HG03097 (cell line): Measurements from ENCODE around the gene MARK3.
A peak's percentile ranks its signal among the peaks of the same experiment; 100 is the strongest.
"Not testable (repeated sequence)": the region's sequence is repeated elsewhere in the genome, so short reads cannot be mapped to it uniquely, and the experiment has no call there.

Source experiments
- ATAC-seq: cut with Tn5 transposase; IDR thresholded peaks from one replicate; pipeline ENCODE4 v1.9.1; 2021; ENCODE audit not compliant: unreplicated experiment, low FRiP score

MARK3 gene

DNA sequence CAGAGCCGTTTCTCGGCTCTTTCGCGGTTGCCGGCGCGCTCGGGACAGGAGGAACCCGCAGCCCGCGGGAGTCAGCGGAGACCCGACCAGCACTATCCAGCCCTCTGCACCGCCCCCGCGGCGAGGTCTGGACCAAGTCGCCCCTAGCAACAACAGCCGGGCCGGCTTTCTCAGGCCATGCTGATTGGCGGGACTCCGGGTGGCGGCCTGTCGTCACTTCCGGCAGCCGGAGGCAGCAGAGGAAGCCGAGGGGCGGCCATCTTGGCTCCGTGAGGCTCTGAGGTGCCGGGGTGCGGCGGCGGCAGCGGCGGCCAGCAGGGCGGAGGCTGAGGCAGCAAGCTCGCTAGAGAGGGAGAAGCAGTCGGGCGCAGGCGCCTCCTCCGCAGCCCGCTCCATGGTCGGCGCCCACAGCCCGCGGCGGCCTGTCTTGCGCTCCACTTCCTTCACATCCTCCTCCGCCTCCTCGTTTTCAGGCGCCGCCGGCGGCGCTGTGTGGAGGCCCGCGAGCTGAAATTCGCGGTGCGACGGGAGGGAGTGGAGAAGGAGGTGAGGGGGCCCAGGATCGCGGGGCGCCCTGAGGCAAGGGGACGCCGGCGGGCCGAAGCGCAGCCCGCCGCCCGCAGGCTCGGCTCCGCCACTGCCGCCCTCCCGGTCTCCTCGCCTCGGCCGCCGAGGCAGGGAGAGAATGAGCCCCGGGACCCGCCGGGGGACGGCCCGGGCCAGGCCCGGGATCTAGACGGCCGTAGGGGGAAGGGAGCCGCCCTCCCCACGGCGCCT is at the start of gene MARK3:
Gene MARK3 (plus strand): TSS at position 264 of the 777 bp plus-strand sequence. CDS start 615 bp downstream, outside the sequence.
- ATAC-seq = peak; percentile 92

DNA sequence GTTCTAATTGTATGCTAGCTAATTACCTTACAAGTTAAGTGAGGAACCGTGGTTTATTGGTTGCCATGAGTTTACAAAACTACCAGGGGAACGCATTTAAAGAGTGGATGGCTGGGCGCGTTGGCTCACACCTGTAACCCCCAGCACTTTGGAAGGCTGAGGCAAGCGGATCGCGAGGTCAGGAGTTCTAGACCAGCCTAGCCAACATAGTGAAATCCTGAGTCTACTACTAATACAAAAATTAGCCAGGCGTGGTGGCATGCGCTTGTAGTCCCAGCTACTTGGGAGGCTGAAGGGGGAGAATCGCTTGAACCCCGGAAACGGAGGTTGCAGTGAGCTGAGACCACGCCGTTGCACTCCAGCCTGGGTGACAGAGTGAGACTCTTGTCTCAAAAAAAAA is 49.0 kb upstream of the MARK3 start:
- no peak for ATAC-seq

DNA sequence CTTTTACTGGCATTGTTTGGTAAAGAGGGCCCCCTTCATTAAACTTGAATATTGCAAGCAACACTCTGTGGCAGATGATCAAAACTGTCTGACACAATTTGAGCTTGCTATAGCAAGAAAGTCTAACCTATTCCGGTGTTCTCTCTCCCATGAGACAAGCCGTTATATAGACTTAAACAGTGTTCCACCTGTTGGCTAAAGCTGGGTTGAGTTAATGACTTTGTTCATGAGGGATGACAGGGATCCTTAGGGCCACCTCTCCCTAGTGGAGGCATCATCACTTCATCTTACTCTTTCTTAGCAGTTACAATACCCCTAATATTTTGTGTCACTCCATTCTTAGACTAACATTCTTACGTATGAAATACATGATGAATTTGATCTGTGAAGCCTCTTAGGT is 47.4 kb upstream of the MARK3 start:
- no peak for ATAC-seq

DNA sequence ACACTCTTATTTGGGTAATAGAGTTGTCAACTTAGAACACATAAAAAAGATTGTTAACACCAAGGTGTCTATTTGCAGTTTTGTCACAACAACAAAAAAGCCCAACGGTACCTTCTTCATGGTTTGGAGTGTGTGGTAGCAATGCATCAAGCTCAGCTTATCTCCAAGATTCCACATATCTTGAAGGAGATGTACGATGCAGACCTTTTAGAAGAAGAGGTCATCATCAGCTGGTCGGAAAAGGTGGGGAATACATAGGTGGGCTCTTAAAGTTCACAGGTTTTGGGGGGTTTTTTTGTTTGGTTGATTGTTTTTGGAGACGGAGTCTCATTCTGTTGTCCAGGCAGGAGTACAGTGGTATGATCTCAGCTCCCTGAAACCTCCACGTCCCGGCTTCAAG is 45.7 kb upstream of the MARK3 start:
- no peak for ATAC-seq

DNA sequence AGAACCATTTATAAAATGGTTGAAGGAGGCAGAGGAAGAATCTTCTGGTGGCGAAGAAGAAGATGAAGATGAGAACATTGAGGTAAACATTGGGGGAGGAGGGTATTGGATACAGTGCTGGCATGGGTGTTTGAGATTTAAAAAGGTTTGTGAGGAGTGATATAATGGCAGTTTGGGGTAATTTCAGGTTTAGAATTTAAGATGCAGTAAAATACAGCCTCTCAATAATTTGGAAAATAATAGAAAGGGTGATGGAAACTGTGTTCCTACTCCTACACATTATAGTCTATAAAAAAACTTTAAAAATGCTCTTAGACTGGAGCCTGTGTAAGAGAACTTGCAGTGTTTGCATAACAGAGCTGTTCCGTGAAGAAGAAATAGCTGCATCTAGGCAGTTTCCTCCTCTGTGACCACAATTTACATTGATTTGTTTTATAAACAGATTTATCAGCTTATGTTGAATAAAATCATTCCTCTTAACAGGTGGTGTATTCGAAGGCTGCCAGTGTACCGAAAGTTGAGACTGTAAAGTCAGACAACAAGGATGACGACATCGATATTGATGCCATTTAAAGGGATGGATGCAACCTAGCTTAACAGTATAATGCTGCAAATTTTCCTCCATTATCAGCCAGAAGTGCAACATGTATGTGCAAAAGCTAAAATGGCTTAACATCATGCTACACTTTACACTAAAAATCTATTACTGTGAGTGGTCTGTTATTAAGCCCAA is 44.6 kb upstream of the MARK3 start:
- no peak for ATAC-seq

DNA sequence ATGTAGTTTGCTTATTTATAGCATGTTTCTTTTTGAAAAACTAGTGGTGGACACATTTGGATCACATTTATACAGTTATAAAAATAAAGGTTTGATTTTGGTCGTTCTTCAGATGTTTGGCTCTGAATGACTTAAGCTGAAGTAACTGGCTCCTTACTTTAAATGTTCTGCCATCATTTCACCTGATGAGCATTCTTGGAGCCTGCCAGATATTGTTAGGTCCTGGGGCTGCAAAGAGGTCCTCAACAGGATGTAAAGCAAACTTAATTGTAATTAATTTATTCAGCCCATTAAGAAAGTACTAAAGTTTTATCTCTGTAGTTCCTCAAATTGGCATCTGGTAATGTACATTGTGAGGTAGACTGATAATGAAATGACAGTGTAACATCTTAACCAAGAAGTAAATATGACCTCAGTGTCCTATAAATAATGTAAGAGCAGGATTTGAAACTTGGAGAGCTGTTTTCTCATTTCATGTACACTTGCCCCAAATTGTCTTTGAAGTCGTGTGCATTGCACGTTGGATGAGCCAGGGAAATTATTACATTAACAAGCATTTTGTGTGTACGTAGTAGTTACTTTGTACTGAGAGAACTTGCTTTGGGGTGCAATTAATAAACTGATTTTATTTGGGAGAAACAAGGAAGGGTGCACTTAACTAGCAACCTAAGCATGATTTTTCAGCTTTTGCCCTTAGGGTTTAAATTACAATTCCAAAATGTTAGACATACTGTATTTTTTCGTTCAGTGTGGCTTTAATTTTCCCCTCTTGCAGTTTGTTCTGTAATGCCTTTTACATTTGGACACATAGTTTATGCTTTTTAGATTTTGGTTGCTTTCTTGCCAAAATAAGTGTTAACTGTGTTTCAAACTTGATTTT is 43.7 kb upstream of the MARK3 start:
- ATAC-seq = no peak

DNA sequence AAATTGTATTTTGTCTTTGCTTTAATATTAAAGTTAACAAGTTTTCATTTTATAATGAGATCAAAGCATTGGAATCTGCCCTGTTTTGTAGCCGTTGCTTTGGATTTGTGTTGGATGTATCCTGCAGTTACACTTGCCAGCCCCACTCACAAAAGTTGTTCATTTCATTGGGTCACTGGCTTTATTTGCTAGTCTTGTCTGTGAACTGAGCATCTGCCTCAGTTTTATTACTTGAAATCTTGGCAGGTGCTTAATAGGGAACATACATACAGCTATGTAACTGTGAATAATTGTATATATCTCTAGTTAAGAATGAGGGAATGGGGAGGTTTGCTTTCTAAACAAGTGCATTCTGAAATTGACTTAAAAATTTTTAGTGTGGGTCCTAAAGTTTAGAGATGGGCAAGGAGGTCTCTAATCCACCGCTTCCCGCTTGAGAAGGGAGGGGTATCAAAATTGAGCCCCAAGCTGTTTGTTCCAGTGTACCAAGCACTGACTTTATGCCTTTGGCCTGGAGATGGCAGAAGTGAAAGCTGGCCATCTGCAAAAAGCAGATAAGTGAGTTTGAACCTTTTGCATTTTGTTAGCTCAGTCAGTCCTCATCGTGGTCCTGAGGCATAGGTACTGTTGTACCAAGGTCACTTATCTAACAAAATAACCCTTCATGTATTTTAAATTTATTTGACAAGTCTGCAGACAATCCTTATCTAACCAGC is 41.9 kb upstream of the MARK3 start:
- ATAC-seq = no peak

- no peak for ATAC-seq
These were observed 41.1 kb upstream of the MARK3 start for GRCh38 chr14:103343905-103344797.

DNA sequence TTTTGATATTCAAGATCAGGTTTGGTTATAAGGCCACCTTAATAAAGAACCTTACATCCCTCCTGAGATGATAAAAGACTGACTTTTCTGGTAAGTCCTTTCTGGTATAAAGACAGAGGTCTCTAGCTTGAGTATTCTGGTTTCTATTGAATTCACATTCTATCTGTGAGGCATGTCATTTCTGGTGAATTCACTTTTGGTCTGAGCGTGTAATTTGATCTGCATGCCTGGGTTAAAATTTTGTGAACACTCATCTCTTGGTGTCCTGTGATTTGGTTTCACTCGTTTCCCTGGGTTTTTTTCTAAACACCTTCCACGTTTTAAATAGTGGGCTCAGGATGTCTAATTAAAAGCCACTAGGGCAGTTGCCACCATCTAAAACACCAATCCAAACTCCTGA is 38.9 kb upstream of the MARK3 start:
- no peak for ATAC-seq

- no peak for ATAC-seq
These were observed 38.0 kb upstream of the MARK3 start for GRCh38 chr14:103347091-103347815.

DNA sequence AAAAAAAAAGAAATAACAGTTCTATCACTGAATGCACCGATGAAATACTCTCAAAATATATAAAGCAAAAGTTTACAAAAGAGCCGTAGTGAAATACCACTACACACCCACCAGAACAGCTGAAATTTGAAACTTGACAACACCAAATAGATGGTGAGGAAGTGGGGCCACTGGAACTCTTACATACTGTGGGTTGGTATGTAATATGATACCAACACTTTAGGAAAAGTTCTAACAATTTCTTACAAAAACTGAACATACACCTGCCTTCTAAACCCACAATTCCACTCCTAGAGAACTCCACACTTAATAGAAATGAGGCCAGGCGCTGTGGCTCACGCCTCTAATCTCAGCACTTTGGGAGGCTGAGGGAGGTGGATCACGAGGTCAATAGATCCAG is 37.1 kb upstream of the MARK3 start:
- ATAC-seq = no peak

GRCh38 chr14:103349982-103350381 is 35.2 kb upstream of the MARK3 start:
- no peak for ATAC-seq

GRCh38 chr14:103353362-103353761 is 31.9 kb upstream of the MARK3 start:
- no peak for ATAC-seq

DNA sequence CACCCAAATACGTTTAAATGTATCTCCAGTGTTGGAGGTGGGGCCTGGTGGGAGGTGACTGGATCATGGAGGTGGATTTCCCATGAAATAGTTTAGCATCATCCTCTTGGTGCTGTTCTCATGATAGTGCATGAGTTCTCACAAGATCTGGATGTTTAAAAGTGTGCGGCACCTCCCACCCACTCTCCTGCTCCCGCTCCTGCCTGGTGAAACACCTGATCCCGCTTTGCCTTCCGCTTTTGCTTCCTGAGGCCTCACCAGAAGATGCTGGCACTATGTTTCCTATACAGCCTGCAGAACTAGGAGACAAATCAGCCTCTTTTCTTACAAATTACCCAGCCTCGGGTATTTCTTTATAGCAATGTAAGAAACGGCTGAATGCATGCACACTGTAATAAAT is 31.1 kb upstream of the MARK3 start:
- ATAC-seq = no peak

GRCh38 chr14:103356024-103356682 is 29.1 kb upstream of the MARK3 start:
- no peak for ATAC-seq

DNA sequence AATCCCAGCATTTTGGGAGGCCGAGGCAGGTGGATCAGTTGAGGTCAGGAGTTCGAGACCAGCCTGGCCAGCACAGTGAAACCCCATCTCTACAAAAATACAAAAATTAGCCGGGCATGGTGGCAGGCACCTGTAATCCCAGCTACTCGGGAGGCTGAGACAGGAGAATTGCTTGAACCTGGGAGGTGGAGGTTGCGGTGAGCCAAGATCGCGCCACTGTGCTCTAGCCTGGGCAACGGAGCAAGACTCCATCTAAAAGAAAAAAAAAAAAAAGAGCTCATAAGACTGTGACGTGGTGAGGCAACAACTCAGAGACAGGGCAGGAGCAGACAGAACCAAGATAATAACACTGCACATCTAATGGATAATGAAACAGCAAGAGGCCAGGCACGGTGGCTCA is 27.7 kb upstream of the MARK3 start:
- ATAC-seq = not testable (repeated sequence)

GRCh38 chr14:103360548-103360947 is 24.7 kb upstream of the MARK3 start:
- no peak for ATAC-seq

DNA sequence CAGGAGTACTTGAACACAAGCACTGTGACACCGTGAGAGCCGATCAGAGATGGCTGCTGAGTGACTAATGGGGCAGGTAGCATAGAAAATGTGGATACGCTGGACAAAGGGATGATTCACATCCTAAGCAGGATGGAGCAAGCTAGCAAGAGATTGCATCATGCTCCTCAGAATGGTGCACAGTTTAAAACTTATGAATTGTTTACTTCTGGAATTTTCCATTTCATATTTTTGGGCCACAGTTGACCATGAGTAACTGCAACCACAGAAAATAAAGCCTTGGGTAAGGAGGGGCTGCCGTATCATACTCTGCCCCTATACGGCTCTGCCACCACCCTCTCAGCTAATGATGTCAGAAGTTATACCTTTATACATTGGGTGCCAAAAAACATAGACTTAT is 23.3 kb upstream of the MARK3 start:
- ATAC-seq = no peak
